Activated CD8-positive, alpha-beta memory T cell treated with anti-CD3 and anti-CD28 coated beads, Interleukin-2, amount 50 U/mL, for 1 hour (primary cell): Measurements from ENCODE around the gene PPP2R5C.

Source experiments
- DNase-seq: peaks from one replicate; pipeline ENCODE4 v3.0.0-alpha.2; 2020; ENCODE audit errors: extremely low read depth

The PPP2R5C gene

DNA sequence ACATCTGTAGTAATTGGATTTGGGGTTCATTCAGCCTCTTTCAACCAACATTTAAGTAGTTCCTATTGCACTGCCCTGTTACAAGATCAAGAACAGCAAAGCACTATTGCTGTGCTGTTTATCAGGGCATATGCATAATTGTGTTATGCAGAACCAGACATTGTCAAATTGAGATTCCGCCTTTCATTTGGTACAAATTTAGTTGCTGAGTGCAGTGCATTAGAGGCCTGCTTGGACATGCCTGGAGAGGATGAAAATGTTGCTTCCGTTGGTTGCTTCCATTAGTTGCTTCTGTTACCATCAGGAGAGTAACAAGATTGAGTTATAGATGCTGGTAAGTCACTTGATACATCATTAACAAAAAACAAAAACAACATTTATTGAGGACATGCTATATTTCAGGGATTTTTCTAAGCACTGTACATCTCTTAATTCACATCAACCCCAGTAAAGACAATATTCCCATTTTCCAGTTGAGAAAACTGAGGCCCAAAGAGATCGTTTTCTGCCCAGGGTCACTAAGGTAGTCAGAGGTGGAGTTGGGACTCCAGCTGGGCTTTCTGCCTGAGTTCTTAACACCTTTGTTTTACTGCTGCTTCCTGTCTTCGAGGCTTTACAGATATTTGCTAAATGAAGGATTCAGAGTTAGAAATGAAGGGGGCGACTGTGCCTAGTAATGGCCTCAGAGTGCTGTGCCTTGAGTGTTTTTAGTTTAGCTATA lies 79.3 kb downstream of the PPP2R5C start:
- no peak for DNase-seq

DNA sequence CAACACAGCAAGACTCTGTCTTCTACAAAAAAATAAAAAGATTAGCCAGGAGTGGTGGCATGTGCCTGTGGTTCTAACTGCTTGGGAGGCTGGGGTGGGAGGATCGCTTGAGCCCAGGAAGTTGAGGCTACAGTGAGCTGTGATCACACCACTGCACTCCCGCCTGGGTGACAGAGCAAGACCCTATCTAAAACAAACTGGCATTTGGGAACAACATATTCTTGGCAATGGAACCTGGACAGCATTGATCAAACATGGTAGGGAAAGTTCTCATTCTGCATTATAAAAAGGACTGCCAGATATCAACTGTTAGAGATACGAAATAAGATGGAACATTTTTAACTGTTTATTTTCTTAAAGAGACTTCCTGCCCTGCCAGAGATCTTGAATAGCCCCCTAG lies 81.5 kb downstream of the PPP2R5C start:
- DNase-seq, result no peak

- no peak for DNase-seq
These were observed 82.2 kb downstream of the PPP2R5C start for GRCh38 chr14:101843665-101844064.

- no peak for DNase-seq
These were observed 82.7 kb downstream of the PPP2R5C start for GRCh38 chr14:101844219-101844618.

- DNase-seq, result no peak
These were observed 83.2 kb downstream of the PPP2R5C start for GRCh38 chr14:101844751-101845150.

- no peak for DNase-seq
These were observed 84.0 kb downstream of the PPP2R5C start for GRCh38 chr14:101845496-101845895.

GRCh38 chr14:101845896-101846295 lies 84.4 kb downstream of the PPP2R5C start:
- DNase-seq, result no peak

GRCh38 chr14:101849125-101849524 lies 87.6 kb downstream of the PPP2R5C start:
- no peak for DNase-seq

DNA sequence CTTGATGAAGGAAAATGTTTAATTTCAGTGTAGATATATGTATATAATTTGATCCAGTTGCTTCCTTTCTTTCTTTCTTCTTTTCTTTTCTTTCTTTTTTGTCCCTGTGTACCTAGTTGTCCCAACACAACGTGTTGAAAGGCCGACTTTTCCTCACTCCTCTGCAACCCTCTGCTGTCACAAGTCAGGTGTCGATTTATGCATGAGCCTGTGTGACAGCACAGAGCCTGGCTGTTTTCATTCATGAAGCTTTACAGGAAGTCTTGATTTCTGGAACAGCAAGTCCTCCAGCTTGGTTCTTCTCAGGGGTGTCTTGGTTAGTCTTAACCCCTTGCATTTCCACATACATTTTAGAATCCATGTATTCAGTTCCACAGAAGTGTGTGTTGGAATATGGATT lies 88.1 kb downstream of the PPP2R5C start:
- DNase-seq, result no peak

DNA sequence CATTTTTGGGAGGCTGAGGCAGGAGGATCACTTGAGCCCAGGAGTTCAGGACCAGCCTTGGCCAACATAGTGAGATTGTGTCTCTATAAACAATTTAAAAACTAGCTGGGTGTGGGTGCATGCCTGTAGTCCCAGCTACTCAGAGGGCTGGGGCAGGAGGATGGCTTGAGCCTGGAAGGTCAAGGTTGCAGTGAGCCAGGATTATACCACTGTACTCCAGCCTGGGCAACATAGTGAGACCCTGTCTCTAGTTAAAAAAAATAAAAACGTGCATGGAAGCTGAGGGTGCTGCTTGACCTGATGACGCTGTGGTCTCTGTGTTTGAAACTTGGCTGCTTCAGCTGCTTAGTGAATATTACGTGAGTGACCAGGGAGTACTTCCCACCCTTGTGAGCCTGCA lies 89.7 kb downstream of the PPP2R5C start:
- no peak for DNase-seq

- no peak for DNase-seq
These were observed 90.4 kb downstream of the PPP2R5C start for GRCh38 chr14:101851736-101852405.

- DNase-seq, result no peak
These were observed 91.3 kb downstream of the PPP2R5C start for GRCh38 chr14:101852785-101853184.

DNA sequence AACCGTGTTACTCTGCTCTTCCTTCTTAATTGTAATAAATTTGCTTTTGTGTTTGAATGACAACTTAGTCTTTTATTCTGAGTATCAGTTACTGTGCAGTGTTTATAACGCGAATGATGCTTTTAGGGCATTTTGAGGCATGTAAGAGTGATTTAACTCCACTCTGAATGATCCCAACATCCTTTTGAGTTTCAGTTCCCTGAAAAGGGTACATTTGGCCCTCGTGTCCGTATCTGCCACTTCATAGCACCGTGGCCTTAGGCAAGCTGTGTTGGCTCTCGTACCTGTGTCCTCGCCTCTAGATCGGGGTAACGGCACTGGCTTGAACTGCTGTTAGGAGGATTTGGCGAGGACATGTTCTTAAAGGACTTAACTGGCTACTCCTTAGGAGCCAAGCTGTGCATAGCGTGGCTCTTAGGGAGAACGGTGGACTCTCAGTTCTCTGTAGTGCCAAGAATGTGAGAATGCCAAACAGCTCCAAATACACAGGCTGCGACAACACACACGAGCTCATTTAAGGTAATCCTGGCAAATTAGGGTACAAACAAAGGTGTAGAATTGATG lies 92.0 kb downstream of the PPP2R5C start:
- no peak for DNase-seq

- no peak for DNase-seq
These were observed 92.9 kb downstream of the PPP2R5C start for GRCh38 chr14:101854366-101854765.

- DNase-seq, result no peak
These were observed 94.4 kb downstream of the PPP2R5C start for GRCh38 chr14:101855958-101856357.

DNA sequence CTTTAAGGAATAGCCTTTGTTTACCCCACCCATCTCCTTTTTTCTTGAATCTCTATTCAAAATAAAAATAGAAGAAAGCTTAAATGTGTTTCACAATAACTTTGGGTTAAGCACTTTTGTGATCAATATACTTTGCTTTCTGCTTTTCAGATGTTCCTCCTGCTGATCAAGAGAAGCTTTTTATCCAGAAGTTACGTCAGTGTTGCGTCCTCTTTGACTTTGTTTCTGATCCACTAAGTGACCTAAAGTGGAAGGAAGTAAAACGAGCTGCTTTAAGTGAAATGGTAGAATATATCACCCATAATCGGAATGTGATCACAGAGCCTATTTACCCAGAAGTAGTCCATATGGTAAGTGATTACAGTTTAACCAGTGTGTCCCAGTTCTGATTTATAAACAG lies 95.0 kb downstream of the PPP2R5C start:
- DNase-seq, result no peak

- no peak for DNase-seq
These were observed 95.7 kb downstream of the PPP2R5C start for GRCh38 chr14:101857226-101857625.

DNA sequence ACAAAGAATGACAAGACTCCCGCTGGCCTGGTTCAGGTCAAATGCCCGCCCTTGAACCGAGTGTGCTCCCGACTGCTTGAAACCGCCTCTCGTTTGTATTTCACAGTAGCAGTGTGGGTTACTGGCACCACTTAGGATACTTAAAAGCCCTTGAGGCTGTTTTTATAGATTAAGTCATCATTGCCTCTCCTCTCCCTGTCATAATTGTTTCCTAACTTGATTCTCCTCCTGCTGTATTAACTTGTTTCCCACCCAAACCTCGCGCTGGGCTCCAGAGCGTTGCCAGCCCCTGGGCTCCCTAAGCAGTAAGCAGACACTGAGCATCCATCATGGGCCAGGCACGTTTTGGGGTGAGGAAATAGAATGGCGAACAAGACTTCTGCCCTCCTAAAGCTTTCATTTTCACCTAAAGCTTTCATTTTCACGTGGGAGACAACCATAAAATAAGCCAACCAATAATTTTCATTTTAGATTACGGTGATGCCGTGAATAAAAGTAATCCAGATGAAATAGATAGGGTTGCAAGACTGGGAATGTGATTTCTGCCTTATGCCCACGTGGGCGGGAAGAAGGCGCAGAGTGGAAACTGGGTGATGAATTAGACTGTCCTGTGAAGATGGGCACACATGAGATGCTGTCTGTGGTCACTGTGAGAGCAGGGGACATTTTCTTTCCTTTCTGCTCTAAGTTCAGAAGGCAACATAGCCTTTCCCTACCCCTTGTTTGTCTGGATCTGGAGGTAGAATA lies 97.5 kb downstream of the PPP2R5C start:
- no peak for DNase-seq

DNA sequence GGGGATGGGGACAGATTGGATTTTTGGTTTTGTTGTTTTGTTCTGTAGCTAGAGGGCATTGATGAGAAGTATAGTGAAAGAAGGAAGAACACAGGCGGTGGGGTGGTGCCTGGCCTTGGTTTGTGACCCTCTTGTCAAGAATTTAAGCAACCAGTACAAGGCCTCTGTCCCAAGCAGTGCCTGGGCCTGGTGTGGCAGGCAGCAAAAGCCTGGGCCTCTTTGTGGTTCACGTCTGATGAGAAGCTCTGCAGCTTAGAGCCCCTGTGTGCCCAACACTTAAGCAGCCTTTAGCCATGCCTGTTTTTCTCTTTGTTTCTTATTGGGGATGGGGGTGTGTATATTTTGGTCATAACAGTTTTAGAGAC lies 98.0 kb downstream of the PPP2R5C start:
- no peak for DNase-seq

DNA sequence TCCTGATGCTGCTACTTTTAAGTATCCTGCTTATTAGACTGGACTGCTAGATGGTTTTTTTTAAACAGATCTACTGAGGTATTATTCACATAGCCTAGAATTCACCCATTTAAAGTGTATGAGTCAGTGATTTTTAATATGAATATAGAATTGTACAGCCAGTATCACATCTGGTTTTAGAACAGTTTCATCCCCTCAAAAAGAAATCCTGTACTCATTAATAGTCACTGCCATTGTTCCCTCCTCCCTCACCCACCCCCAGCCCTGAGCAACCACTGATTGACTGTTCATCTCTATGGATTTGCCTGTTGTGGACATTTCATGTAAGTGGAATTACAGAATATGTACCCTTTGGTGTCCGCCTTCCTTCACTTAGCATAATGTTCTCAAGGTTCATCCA lies 98.4 kb downstream of the PPP2R5C start:
- DNase-seq, result no peak

DNA sequence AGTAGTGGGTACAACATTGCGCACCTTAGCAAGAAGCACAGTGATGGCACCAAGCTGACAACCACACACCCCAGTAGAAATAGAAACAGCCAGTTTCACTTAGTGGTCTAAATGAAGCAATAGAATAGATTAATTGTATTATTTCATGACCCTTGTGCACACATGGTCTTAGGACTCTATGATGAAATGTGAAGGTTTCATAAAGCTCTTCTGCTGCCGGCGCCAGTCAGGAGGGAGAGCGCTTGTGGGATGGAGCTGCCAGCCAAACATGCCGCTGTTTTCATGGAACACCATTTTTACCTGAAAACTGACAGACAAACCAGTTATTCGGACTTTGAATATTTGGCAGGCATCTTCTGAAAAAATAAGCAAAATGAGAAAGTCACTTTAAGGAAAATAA lies 100.0 kb downstream of the PPP2R5C start:
- no peak for DNase-seq

DNA sequence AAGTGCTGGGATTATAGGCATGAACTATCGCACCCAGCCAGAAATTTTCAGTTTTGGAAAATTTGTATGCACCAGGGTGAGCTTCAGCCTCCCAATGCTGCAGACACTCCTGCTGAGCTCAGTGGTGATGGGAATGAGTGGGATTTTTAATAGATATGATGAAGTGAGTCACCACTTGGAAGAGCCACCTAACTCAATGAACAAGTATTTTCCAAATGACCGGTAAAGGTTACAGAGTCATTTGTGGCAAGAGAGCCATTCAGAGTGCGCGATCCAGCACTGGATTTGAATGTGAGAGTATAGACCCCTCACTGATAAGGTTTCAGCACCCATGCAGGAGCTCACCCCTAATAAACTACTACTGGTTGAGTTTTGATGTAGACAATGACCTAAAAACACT lies 100.7 kb downstream of the PPP2R5C start:
- no peak for DNase-seq

DNA sequence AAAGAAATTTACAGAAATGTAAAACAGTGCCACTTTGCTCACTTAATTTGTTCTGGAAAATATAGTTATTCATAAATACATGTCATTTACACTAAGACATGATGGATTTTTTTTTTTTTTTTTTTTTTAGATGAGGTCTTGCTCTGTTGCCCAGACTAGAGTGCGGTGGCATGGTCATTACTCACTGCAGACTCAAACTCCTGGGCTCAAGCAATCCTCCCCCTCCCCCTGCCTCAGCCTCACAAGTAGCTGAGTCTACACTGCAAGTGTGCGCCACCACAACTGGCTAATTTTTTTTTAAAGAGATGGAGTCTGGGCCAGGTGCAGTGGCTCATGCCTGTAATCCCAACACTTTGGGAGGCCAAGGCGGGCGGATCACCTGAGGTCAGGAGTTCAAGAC lies 101.2 kb downstream of the PPP2R5C start:
- DNase-seq, result no peak
